NCI-H446 (cell line): Measurements from ENCODE around the gene SLC22A5.

Source experiments
- DNase-seq, 2 experiments: peaks; one replicate each; lab custom pipeline; 2025; lab: John Stamatoyannopoulos, UW

Gene SLC22A5

GRCh38 chr5:132369474-132370180 is at the start of gene SLC22A5:
SLC22A5 (plus strand) TSS chr5:132369710; CDS start chr5:132369973, 263 bp downstream.
- DNase-seq, result peak in 1 of 2 experiments; percentile 63

GRCh38 chr5:132319975-132320374 is 49.5 kb upstream of the SLC22A5 start:
- no peak for DNase-seq

DNA sequence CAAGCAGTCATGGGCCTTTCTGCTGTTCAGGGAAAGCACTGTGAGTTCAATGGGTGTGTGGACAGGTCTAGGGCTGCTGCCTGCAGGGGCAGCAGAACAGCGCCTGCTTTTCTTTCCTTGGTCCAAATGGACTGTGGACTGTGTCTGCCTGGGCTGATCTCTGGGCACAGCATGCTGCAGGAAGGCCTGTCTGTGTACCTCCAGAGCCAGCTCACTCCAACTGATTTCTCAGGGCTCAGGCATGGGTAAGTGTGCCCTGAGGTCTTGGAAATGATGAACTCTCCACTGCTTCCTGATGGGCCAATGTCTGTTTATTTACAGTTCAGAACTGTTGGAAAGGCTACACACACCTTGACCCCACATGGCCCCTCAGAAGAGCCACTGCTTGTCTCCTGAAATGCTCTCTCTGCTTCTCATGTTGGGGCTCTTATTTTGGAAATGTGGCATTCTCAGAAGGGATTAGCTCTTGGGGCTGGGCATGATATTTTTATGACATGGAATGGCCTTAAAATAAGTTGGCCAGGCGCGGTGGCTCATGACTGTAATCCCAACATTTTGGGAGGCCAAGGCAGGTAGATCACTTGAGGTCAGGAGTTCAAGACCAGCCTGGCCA is 48.3 kb upstream of the SLC22A5 start:
- DNase-seq, result no peak

DNA sequence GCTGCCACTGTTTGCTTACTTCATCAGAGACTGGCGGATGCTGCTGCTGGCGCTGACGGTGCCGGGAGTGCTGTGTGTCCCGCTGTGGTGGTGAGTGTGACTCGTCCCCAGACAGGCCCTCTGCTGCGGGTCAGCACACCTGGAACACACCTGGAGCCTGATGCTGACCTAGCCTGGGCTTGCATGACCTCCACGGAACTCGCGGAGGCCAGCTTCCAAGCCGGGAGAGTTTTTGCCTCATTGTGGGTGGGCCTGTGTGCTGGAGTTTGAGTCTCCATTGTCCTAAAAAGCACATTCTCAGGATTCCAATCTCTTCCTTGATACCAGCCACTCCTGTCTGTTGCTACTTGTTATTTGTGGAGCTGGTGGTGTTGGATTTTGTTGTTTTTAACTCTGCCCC is 47.2 kb upstream of the SLC22A5 start:
- no peak for DNase-seq

GRCh38 chr5:132323202-132323601 is 46.3 kb upstream of the SLC22A5 start:
- DNase-seq, result no peak

GRCh38 chr5:132325691-132326090 is 43.8 kb upstream of the SLC22A5 start:
- DNase-seq, result no peak

DNA sequence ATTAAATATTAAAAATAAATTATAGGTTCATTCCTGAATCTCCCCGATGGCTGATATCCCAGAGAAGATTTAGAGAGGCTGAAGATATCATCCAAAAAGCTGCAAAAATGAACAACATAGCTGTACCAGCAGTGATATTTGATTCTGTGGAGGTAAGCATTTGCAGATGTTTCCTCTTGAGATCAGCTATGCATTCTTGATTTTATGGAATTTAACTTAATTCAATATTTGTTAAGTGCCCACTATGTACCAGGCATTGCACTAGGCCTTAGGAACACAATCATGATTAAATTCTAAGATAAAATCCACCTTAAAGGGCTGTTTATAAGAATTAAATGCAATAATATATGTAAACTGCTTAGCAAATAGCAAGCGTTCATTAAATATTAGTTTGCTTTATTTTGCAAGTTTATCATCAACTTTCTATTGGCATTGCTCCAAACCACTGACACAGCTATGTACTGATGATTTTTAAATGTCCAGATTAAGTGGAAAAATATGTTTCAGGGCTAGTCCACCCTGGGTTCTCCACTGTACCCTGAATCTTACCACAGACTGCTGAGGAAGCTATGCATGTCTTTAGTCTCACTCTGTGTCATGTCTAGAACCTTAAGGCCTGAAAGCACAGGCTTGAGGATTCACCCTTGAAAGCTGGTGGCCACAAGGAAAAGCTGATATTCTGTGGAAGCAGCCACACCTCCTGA is 42.1 kb upstream of the SLC22A5 start:
- no peak for DNase-seq

DNA sequence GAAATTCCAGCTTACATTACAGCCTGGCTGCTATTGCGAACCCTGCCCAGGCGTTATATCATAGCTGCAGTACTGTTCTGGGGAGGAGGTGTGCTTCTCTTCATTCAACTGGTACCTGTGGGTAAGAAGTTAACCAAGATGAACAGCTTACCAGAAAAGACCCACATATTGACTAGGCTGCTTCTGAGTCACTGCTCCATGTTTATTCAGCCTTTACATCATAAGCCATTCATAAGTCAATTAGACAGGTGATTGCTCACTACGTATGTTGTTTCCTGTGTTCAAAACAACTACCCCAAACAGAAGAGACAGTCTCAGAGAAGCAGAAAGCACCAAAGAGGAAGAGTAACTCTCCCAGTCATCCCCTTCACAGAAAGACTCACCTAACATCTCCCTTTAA is 34.7 kb upstream of the SLC22A5 start:
- no peak for DNase-seq

DNA sequence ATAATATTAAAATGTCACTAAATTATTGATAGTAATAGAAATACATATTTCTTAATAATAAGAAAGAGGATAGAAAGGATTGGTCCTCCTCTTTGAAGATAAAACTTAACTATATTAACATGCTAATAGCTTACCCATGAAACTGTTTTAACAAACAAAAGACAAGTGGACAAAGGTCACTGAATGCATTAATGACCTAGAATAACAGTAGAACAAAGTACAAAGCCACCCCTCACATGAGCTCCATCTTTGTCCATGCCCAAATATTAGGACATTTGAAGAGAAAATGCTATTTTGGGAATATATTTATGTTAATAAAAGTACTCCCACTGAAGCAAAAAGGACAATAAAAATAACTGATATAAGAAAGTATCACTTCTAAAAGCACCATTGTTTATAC is 34.1 kb upstream of the SLC22A5 start:
- no peak for DNase-seq

- DNase-seq, result no peak
These were observed 30.0 kb upstream of the SLC22A5 start for GRCh38 chr5:132339502-132339901.

DNA sequence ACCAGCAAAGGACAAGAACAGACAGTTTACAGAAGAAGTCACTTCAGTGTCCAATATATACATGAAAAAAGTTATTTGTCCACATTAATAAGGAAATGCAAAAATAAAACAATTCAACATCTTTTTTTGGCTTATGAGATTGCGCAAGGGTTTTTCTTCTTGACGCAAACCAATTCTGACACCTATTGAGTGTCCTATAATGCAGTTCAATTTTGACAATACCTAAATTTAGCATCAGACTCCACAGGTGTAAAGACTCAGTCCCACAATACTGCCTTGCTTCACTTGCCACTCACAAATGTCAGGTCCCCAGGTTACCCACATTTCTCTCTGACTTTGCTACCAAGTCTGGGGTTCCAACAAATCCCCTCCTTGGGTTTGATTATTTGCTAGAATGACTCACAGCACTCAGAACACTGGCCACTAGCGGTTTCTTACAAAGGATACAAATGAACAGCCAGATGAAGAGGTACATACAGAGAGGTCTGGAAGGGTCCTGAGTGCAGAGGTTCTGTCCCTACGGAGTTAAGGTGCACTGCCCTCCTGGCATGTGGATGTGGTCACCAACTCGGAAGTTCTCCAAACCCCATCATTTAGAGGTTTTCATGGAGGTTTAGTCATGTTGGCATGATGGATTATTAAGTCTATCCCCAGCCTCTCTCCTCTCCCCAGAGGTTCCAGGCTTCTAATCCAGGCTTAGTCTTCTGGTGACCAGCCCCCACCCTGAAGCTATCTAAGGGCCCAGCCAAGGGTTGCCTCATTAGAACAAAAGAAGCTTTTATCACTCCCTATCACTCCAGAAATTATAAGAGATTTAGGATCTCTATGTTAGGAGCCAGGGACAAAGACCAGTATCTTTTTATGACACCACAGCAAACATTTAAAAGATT is 27.0 kb upstream of the SLC22A5 start:
- no peak for DNase-seq

- no peak for DNase-seq
These were observed 24.6 kb upstream of the SLC22A5 start for GRCh38 chr5:132344775-132345514.

DNA sequence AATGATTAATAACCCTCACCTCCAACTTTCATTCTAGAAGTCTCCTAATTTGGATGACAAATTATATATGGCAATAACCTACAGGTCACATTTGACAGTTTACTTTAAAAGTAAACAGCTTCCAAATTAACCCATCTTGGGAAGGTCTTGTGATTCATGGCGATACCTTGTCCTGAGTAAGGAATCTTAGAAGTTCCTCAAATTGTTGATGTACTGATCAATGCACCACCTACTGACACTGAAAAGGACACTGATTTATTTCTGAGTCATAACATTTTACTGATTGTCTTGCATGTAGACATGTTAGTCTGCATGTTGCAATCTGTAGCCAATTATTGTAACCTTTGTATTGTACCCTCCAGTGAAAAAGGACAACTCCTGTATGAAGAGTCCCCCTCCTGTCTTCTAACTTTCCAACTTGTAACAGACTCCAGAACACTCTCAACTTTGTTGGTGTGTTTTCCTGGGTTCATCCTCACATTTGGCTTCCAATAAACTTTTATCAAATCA is 16.0 kb upstream of the SLC22A5 start:
- no peak for DNase-seq

- no peak for DNase-seq
These were observed 14.9 kb upstream of the SLC22A5 start for GRCh38 chr5:132354381-132355139.

DNA sequence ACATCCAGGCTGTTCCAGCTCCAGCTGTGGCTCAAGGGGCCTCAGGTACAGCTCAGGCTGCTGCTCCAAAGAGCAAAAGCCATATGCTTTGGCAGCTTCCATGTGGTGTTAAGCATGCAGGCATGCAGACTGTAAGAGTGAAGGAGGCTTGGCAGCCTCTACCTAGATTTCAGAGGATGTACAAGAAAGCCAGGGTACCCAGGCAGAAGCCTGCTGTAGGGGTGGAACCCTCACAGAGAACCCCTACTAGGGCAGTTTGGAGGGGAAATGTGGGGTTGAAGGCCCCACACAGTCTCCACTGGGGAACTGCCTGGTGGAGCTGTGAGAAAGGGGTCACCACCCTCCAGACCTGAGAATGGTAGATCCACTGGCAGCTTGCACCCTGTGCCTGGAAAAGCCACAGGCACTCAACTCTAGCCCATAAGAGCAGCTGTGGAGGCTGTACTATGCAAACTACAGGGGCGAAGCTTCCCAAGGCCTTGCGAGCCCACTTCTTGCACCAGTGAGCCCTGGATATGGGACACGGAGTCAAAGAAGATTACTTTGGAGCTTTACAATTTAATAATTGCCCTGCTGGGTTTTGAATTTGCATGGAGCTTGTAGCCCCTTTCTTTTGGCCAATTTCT is 14.3 kb upstream of the SLC22A5 start:
- DNase-seq, result no peak

- no peak for DNase-seq
These were observed 10.7 kb upstream of the SLC22A5 start for GRCh38 chr5:132358775-132359174.

DNA sequence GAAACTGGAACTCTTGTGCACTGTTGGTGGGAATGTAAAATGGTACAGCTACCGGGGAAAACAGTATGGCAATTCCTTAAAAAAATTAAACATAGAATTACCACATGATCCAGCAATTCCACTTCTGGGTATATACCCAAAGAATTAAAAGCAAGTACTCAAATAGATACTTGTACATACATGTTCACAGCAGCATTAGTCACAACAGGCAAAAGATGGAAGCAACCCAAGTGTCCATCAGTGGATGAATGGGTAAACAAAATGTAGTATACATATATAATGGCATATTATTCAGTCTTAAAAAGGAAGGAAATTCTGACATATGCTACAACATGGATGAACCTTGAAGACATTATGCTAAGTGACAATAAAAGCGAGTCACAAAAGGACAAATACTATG is 7.4 kb upstream of the SLC22A5 start:
- no peak for DNase-seq

GRCh38 chr5:132363431-132364112 is 5.9 kb upstream of the SLC22A5 start:
- DNase-seq, result peak; percentile 62 to 84

GRCh38 chr5:132364319-132364718 is 5.2 kb upstream of the SLC22A5 start:
- peak in 1 of 2 experiments; percentile 34 for DNase-seq
